Suprapubic skin (tissue), 4 donors: ENCODE data around the gene TMEM125. TPM values are rescaled to one million over a fixed set of nuclear protein-coding genes. Genes with fewer than 3 reads are reported as not detected.
A peak's percentile ranks its signal among the peaks of the same experiment; 100 is the strongest.

Experiments used
- DNase-seq, 2 donors: peaks; one replicate each; pipeline ENCODE4 v3.0.0-alpha.2; 2019; ENCODE audit warnings: low spot score in 2 of 2
- H3K27ac ChIP-seq: fragments of 200-600 bp; sonication (generic); one replicate; pipeline ENCODE4 v1.5.1; 2019
- H3K27me3 ChIP-seq: fragments of 200-600 bp; sonication (generic); one replicate; pipeline ENCODE4 v1.5.1; 2019
- H3K36me3 ChIP-seq: fragments of 200-600 bp; sonication (generic); one replicate; pipeline ENCODE4 v1.5.1; 2019
- H3K4me1 ChIP-seq: fragments of 200-600 bp; sonication (generic); one replicate; pipeline ENCODE4 v1.5.1; 2019
- H3K4me3 ChIP-seq: fragments of 200-600 bp; sonication (generic); one replicate; pipeline ENCODE4 v1.5.1; 2019; ENCODE audit warnings: mild to moderate bottlenecking
- H3K9me3 ChIP-seq: fragments of 200-600 bp; sonication (generic); one replicate; pipeline ENCODE4 v1.5.1; 2019
- EP300 ChIP-seq: sonication (generic); formaldehyde crosslinking; IDR thresholded peaks from one replicate; pipeline ENCODE4 v1.6.1; 2017; ENCODE audit warnings: antibody characterized with exemption
- POLR2A ChIP-seq, 2 donors: fragments of 450-650 bp; IDR thresholded peaks; one replicate each; pipeline ENCODE4 v1.6.1; 2017; ENCODE audit warnings: antibody characterized with exemption in 2 of 2, mild to moderate bottlenecking in 2 of 2, moderate library complexity in 2 of 2
- POLR2AphosphoS5 ChIP-seq, 3 donors: sonication (generic); formaldehyde crosslinking; IDR thresholded peaks; one replicate each; pipeline ENCODE4 v1.6.1; 2017; ENCODE audit warnings: antibody characterized with exemption in 3 of 3
- WGBS: methylation state at CpG from one replicate; pipeline ENCODE4 v1.1.5; 2018; 5-methylcytosine and 5-hydroxymethylcytosine counted together
- total RNA-seq, 4 donors: library from RNA; depleted of rRNA; stranded (reverse); fragments of >200 nt; gene quantifications; one replicate each; pipeline ENCODE4 v1.1.0, GENCODE V29; 2016
- TF ChIP-seq, protein P1 (sequence below), 2 donors: fragments of 200-600 bp in 1 of 2; fragments of 450-650 bp in 1 of 2; sonication (generic) in 1 of 2; IDR thresholded peaks; one replicate each; pipeline ENCODE4 v1.5.1; 2016 to 2019; ENCODE audit warnings: antibody characterized with exemption in 2 of 2, mild to moderate bottlenecking in 1 of 2, moderate library complexity in 1 of 2

Gene TMEM125
- total RNA-seq, 4 donors from 2014 or later = 5.7 to 27.1 (median 14.8) TPM

DNA sequence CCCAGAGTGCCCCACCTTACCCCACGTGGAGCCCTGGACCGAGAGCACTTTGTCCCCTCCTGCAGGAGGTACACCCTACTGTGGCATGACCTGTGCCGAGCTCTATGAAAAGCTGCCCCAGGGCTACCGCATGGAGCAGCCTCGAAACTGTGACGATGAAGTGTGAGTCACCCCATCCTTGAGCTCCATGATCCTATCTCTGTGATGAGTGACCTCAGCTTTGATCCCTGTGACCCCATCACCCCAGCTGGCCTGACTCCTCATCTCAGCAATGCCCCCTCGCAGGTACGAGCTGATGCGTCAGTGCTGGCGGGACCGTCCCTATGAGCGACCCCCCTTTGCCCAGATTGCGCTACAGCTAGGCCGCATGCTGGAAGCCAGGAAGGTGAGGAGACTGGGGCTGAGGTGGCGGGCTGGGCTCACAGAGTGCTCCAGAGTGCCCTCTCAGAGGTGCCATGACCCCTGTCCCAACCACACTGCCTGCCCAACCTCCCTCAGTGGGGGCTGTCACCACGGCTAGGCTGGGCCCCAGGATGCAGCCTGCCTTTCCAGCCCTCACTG lies 51.6 kb downstream of the TMEM125 start:
- H3K4me1 ChIP-seq = no peaks in the 10 kb centered on the region
- no peak overlapping the region for H3K4me3 ChIP-seq
- peak in 1 of 2 donors; percentile 59 for DNase-seq
- H3K9me3 ChIP-seq = peaks cover 4% of the 10 kb centered on the region
- no peaks in the 10 kb centered on the region for H3K36me3 ChIP-seq
- TF ChIP-seq POLR2AphosphoS5 (IDR thresholded peaks at IDR 0.05) = no peak
- no peak for TF ChIP-seq POLR2A (IDR thresholded peaks at IDR 0.05)
- no peak for TF ChIP-seq EP300
- TF ChIP-seq, protein P1, sequence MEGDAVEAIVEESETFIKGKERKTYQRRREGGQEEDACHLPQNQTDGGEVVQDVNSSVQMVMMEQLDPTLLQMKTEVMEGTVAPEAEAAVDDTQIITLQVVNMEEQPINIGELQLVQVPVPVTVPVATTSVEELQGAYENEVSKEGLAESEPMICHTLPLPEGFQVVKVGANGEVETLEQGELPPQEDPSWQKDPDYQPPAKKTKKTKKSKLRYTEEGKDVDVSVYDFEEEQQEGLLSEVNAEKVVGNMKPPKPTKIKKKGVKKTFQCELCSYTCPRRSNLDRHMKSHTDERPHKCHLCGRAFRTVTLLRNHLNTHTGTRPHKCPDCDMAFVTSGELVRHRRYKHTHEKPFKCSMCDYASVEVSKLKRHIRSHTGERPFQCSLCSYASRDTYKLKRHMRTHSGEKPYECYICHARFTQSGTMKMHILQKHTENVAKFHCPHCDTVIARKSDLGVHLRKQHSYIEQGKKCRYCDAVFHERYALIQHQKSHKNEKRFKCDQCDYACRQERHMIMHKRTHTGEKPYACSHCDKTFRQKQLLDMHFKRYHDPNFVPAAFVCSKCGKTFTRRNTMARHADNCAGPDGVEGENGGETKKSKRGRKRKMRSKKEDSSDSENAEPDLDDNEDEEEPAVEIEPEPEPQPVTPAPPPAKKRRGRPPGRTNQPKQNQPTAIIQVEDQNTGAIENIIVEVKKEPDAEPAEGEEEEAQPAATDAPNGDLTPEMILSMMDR (IDR thresholded peaks at IDR 0.05) = no peak
- no peak overlapping the region for H3K27ac ChIP-seq
- no peaks in the 10 kb centered on the region for H3K27me3 ChIP-seq
- 100% methylated on average over 6 of the region's 16 CpGs for WGBS

DNA sequence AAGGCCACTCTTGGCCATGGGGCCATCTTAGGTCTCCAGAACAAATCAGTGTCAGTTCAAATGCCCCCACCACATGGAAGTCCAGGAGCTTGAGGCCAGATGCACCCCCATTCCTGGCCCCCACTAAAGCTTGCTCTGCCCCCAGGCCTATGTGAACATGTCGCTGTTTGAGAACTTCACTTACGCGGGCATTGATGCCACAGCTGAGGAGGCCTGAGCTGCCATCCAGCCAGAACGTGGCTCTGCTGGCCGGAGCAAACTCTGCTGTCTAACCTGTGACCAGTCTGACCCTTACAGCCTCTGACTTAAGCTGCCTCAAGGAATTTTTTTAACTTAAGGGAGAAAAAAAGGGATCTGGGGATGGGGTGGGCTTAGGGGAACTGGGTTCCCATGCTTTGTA lies 52.7 kb downstream of the TMEM125 start:
- H3K4me3 ChIP-seq = no peak overlapping the region
- H3K27ac ChIP-seq = no peak overlapping the region
- 89% methylated on average over 5 of the region's 5 CpGs for WGBS
- no peaks in the 10 kb centered on the region for H3K36me3 ChIP-seq
- H3K9me3 ChIP-seq = peaks cover 8% of the 10 kb centered on the region
- H3K27me3 ChIP-seq = no peaks in the 10 kb centered on the region
- no peaks in the 10 kb centered on the region for H3K4me1 ChIP-seq
- peak in 1 of 2 donors; percentile 40 for DNase-seq
- TF ChIP-seq POLR2AphosphoS5 (IDR thresholded peaks at IDR 0.05) = no peak
- no peak for TF ChIP-seq EP300
- no peak for TF ChIP-seq POLR2A (IDR thresholded peaks at IDR 0.05)
- TF ChIP-seq, protein P1 (IDR thresholded peaks at IDR 0.05) = no peak

Other genes starting within 250 kb of the TMEM125 start
- 10 to 100 TPM; 34.7 to 67.0 (median 56.4) TPM for gene EBNA1BP2, start 97.7 kb upstream of the TMEM125 start, total RNA-seq
- under 1 TPM in 3 of 4 donors, not detected in 1; 0.10 to 0.81 (median 0.11) TPM for gene CFAP57, start 97.7 kb upstream of the TMEM125 start, total RNA-seq
- 10 to 100 TPM in 3 of 4 donors, 1 to 10 TPM in 1; 4.3 to 20.9 (median 16.0) TPM for gene C1orf210, start 15.6 kb downstream of the TMEM125 start, total RNA-seq
- gene TIE1, start 31.0 kb downstream of the TMEM125 start, total RNA-seq = 10 to 100 TPM in 3 of 4 donors, 1 to 10 TPM in 1; 5.4 to 19.0 (median 11.3) TPM
- not detected for gene MPL, start 67.8 kb downstream of the TMEM125 start, total RNA-seq
- gene CDC20, start 89.0 kb downstream of the TMEM125 start, total RNA-seq = 10 to 100 TPM in 1 of 4 donors, 1 to 10 TPM in 3; 5.8 to 11.6 (median 7.8) TPM
- 100 to 1,000 TPM; 149 to 434 (median 349) TPM for gene ELOVL1, start 98.0 kb downstream of the TMEM125 start, total RNA-seq
- 10 to 100 TPM; 26.8 to 43.2 (median 40.3) TPM for gene MED8, start 119.8 kb downstream of the TMEM125 start, total RNA-seq
- gene SZT2, start 119.9 kb downstream of the TMEM125 start, total RNA-seq = 100 to 1,000 TPM in 1 of 4 donors, 10 to 100 TPM in 3; 44.2 to 132 (median 65.5) TPM
- 10 to 100 TPM; 27.8 to 55.8 (median 39.5) TPM for gene HYI, start 183.9 kb downstream of the TMEM125 start, total RNA-seq